GM23338 (cell line): ENCODE results near the gene CDC42BPB. TPM values are rescaled to one million over a fixed set of nuclear protein-coding genes. Genes with fewer than 3 reads are reported as not detected.

Experiments used
- ATAC-seq: fragments of 200-7000 bp; cut with Tn5 transposase; 3 replicates; pipeline ENCODE4 v1.9.1; 2020
- DNase-seq: peaks from one replicate; pipeline ENCODE4 v3.0.0-alpha.2; 2015; ENCODE audit warnings: low spot score
- H2AFZ ChIP-seq: fragments of 200-600 bp; sonication (generic); 2 replicates; pipeline ENCODE4 v1.8.0; 2016; ENCODE audit warnings: antibody characterized with exemption, mild to moderate bottlenecking, moderate library complexity
- H3F3A ChIP-seq: fragments of 200-600 bp; sonication (generic); replicated peaks from 2 replicates; pipeline ENCODE4 v1.8.0; 2017; ENCODE audit warnings: antibody characterized with exemption, mixed run types, low read depth
- H3K27ac ChIP-seq: fragments of 200-600 bp; sonication (generic); 2 replicates; pipeline ENCODE4 v1.6.1; 2016; ENCODE audit warnings: low read depth
- H3K27me3 ChIP-seq: fragments of 200-600 bp; sonication (generic); 2 replicates; pipeline ENCODE4 v1.8.0; 2016; ENCODE audit warnings: mild to moderate bottlenecking, mixed run types, moderate library complexity; ENCODE audit not compliant: insufficient read depth
- H3K36me3 ChIP-seq: fragments of 200-600 bp; sonication (generic); 2 replicates; pipeline ENCODE4 v1.8.0; 2016; ENCODE audit warnings: mild to moderate bottlenecking; ENCODE audit not compliant: insufficient read depth
- H3K4me1 ChIP-seq: fragments of 200-600 bp; sonication (generic); 2 replicates; pipeline ENCODE4 v1.8.0; 2016; ENCODE audit warnings: mild to moderate bottlenecking, moderate library complexity; ENCODE audit not compliant: insufficient read depth
- H3K4me2 ChIP-seq: fragments of 200-600 bp; sonication (generic); 2 replicates; pipeline ENCODE4 v1.7.1; 2017; ENCODE audit warnings: mixed run types
- H3K4me3 ChIP-seq: fragments of 200-600 bp; sonication (generic); 2 replicates; pipeline ENCODE4 v1.6.1; 2016; ENCODE audit warnings: mixed run types
- H3K79me2 ChIP-seq: fragments of 200-600 bp; sonication (generic); replicated peaks from 2 replicates; pipeline ENCODE4 v1.8.0; 2017; ENCODE audit warnings: mild to moderate bottlenecking; ENCODE audit not compliant: insufficient read depth
- H3K9me2 ChIP-seq: fragments of 200-600 bp; sonication (generic); 2 replicates; pipeline ENCODE4 v1.8.0; 2017; ENCODE audit not compliant: insufficient read depth
- H4K20me1 ChIP-seq: fragments of 200-600 bp; sonication (generic); replicated peaks from 2 replicates; pipeline ENCODE4 v1.8.0; 2017; ENCODE audit warnings: mild to moderate bottlenecking; ENCODE audit not compliant: insufficient read depth
- H3K27ac Mint-ChIP-seq: 2 replicates; pipeline ENCODE4 v1.8.0; 2020; ENCODE audit warnings: inconsistent platforms, mild to moderate bottlenecking, moderate library complexity, mixed read lengths
- H3K27me3 Mint-ChIP-seq: 3 replicates; pipeline ENCODE4 v1.8.0; 2022; ENCODE audit warnings: low read depth, mild to moderate bottlenecking, moderate library complexity, mixed read lengths, inconsistent platforms; ENCODE audit not compliant: insufficient read depth, poor library complexity
- H3K36me3 Mint-ChIP-seq: 3 replicates; pipeline ENCODE4 v1.8.0; 2021; ENCODE audit warnings: low read depth, mild to moderate bottlenecking, inconsistent platforms, moderate library complexity, mixed read lengths
- H3K4me1 Mint-ChIP-seq: 3 replicates; pipeline ENCODE4 v1.8.0; 2020; ENCODE audit warnings: mild to moderate bottlenecking, inconsistent platforms, mixed read lengths
- H3K4me3 Mint-ChIP-seq: 3 replicates; pipeline ENCODE4 v1.8.0; 2021; ENCODE audit warnings: moderate library complexity, mild to moderate bottlenecking, inconsistent platforms, mixed read lengths
- H3K9me3 Mint-ChIP-seq: 3 replicates; pipeline ENCODE4 v1.8.0; 2020; ENCODE audit warnings: moderate library complexity, mild to moderate bottlenecking, inconsistent platforms, mixed read lengths
- CREB1 ChIP-seq: fragments of 250-450 bp; sonication (Bioruptor Pico); IDR thresholded peaks from 2 replicates; pipeline ENCODE4 v1.5.0; 2020; ENCODE audit warnings: low read depth, mild to moderate bottlenecking, moderate library complexity
- CTCF ChIP-seq, 2 experiments: fragments of 200-600 bp in 1 of 2; sonication (generic) in 1 of 2; conservative IDR thresholded peaks; 2 replicates each; pipeline versions ENCODE4 v1.5.1 to v1.6.1; 2016 to 2017; ENCODE audit warnings: antibody characterized with exemption in 2 of 2, low read depth in 2 of 2, mild to moderate bottlenecking in 2 of 2, moderate library complexity in 1 of 2
- EZH2 ChIP-seq: fragments of 200-600 bp; sonication (generic); IDR thresholded peaks from one replicate; pipeline ENCODE4 v1.8.0; 2017; ENCODE audit warnings: antibody characterized with exemption, mild to moderate bottlenecking, low read depth; ENCODE audit not compliant: unreplicated experiment
- EZH2phosphoT487 ChIP-seq: fragments of 200-600 bp; sonication (generic); IDR thresholded peaks from one replicate; pipeline ENCODE4 v1.8.1; 2018; ENCODE audit warnings: antibody characterized with exemption; ENCODE audit not compliant: unreplicated experiment
- JUNB ChIP-seq: IDR thresholded peaks from one replicate; pipeline ENCODE4 v1.6.1; 2016; ENCODE audit warnings: antibody characterized with exemption; ENCODE audit not compliant: unreplicated experiment
- NANOG ChIP-seq: IDR thresholded peaks from 2 replicates; pipeline ENCODE4 v1.6.1; 2016; ENCODE audit warnings: antibody characterized with exemption, borderline replicate concordance
- POLR2AphosphoS5 ChIP-seq: IDR thresholded peaks from 2 replicates; pipeline ENCODE4 v1.6.1; 2016; ENCODE audit warnings: antibody characterized with exemption, low read depth
- STAT1 ChIP-seq: IDR thresholded peaks from one replicate; pipeline ENCODE4 v1.6.1; 2016; ENCODE audit warnings: antibody characterized with exemption; ENCODE audit not compliant: unreplicated experiment
- ZNF114 ChIP-seq: fragments of 250-450 bp; sonication (Bioruptor Pico); IDR thresholded peaks from 2 replicates; pipeline ENCODE4 v1.5.0; 2020; ENCODE audit warnings: mild to moderate bottlenecking, moderate library complexity
- ZNF331 ChIP-seq: fragments of 250-450 bp; sonication (Bioruptor Pico); IDR thresholded peaks from 2 replicates; pipeline ENCODE4 v1.5.0; 2020; ENCODE audit warnings: low read depth, mild to moderate bottlenecking, moderate library complexity
- ZNF462 ChIP-seq: fragments of 250-450 bp; sonication (Bioruptor Pico); IDR thresholded peaks from 2 replicates; pipeline ENCODE4 v1.5.0; 2020; ENCODE audit warnings: mild to moderate bottlenecking, moderate library complexity
- polyA plus RNA-seq: library from polyadenylated mRNA; unstranded; fragments of >200 nt; fragmentation: Nextera tagmentation; extraction: Ambion mirVana; gene quantifications from 2 replicates; pipeline ENCODE4 v1.2.1, GENCODE V29; 2016
- total RNA-seq: library from RNA; depleted of rRNA; stranded (reverse); fragments of >200 nt; shearing (Covaris generic); gene quantifications from 2 replicates; pipeline ENCODE4 v1.2.3, GENCODE V29; 2014
- TF ChIP-seq, protein P1 (sequence below): IDR thresholded peaks from one replicate; pipeline ENCODE4 v1.6.1; 2018; ENCODE audit warnings: antibody characterized with exemption; ENCODE audit not compliant: unreplicated experiment
- TF ChIP-seq, protein P2 (sequence below): IDR thresholded peaks from 2 replicates; pipeline ENCODE4 v1.6.1; 2016; ENCODE audit warnings: antibody characterized with exemption

Gene CDC42BPB
- total and polyA plus RNA-seq, 2 experiments from 2014 or later = 12.3 to 127 TPM

DNA sequence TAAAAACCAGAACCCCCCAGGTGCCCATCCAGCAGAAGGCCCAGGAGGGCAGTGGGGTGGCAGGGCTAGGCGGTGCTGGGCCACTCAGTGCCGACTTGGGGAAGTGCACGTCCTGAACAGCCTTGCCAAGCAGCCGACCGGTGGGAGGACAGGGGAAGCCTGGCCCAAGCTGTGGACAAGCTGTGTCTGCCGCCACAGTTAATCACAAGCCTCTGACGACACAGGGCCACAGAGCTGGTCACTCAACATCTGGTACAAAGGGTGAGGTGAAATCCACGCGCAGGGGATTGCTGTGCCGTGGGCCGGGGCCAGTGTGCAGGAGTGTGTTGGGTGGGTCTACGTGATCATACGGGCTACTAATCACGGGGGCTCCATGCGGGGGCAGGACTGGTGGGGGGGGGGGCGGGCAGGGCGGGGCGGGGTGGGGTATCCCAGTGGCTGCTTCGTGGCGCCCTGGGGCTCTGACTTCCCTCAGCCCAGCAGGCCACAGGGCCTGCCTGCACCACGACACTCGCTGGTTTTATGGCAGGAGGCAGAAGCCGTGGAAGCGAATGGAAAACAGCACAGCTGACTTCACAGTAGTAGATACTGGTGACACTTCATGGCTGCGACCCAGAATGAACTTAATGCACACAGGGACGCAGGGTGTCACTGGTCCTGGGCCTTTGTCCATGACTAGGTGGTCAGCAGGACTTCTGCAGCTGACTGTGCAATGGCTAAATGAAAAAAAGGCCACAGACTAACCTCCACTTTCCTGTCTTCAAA, 124.7 kb downstream of the CDC42BPB start:
- Histone ChIP-seq H2AFZ (no peak overlapping the region), H3F3A (no peaks in the 10 kb centered on the region), H3K4me2 (no peak overlapping the region), H3K36me3 (no peaks in the 10 kb centered on the region), H3K79me2 (no peaks in the 10 kb centered on the region), H3K9me2 (no peaks in the 10 kb centered on the region), H3K27ac (no peak overlapping the region), H3K4me3 (no peak overlapping the region), H4K20me1 (0 out of 2 replicates have a peak, but pooled peaks cover 4% of the 10 kb centered on the region), H3K4me1 (no peaks in the 10 kb centered on the region), H3K27me3 (peaks cover 37% of the 10 kb centered on the region)
- H3K9me3 Mint-ChIP-seq = no peaks in the 10 kb centered on the region
- ATAC-seq (no peak), DNase-seq (no peak)
- TF ChIP-seq JUNB (no peak), NANOG (no peak), EZH2 (no peak), ZNF114 (CRISPR knock-in tag) (no peak), ZNF331 (CRISPR knock-in tag) (no peak), POLR2AphosphoS5 (no peak), CTCF (conservative IDR thresholded peaks at IDR 0.05; ENCODE audit: low read depth in 2 of 2) (no peak), ZNF462 (CRISPR knock-in tag) (no peak), STAT1 (no peak), CREB1 (CRISPR knock-in tag) (no peak), EZH2phosphoT487 (no peak)
- TF ChIP-seq, protein P1, sequence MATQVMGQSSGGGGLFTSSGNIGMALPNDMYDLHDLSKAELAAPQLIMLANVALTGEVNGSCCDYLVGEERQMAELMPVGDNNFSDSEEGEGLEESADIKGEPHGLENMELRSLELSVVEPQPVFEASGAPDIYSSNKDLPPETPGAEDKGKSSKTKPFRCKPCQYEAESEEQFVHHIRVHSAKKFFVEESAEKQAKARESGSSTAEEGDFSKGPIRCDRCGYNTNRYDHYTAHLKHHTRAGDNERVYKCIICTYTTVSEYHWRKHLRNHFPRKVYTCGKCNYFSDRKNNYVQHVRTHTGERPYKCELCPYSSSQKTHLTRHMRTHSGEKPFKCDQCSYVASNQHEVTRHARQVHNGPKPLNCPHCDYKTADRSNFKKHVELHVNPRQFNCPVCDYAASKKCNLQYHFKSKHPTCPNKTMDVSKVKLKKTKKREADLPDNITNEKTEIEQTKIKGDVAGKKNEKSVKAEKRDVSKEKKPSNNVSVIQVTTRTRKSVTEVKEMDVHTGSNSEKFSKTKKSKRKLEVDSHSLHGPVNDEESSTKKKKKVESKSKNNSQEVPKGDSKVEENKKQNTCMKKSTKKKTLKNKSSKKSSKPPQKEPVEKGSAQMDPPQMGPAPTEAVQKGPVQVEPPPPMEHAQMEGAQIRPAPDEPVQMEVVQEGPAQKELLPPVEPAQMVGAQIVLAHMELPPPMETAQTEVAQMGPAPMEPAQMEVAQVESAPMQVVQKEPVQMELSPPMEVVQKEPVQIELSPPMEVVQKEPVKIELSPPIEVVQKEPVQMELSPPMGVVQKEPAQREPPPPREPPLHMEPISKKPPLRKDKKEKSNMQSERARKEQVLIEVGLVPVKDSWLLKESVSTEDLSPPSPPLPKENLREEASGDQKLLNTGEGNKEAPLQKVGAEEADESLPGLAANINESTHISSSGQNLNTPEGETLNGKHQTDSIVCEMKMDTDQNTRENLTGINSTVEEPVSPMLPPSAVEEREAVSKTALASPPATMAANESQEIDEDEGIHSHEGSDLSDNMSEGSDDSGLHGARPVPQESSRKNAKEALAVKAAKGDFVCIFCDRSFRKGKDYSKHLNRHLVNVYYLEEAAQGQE = no peak
- TF ChIP-seq, protein P2, sequence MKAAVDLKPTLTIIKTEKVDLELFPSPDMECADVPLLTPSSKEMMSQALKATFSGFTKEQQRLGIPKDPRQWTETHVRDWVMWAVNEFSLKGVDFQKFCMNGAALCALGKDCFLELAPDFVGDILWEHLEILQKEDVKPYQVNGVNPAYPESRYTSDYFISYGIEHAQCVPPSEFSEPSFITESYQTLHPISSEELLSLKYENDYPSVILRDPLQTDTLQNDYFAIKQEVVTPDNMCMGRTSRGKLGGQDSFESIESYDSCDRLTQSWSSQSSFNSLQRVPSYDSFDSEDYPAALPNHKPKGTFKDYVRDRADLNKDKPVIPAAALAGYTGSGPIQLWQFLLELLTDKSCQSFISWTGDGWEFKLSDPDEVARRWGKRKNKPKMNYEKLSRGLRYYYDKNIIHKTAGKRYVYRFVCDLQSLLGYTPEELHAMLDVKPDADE = no peak
- no peak overlapping the region; the same call in 2 of the 3 replicates for H3K4me3 Mint-ChIP-seq
- peaks cover 16% of the 10 kb centered on the region; the same call in 2 of the 3 replicates for H3K36me3 Mint-ChIP-seq
- no peaks in the 10 kb centered on the region for H3K4me1 Mint-ChIP-seq
- H3K27me3 Mint-ChIP-seq = peaks cover 39% of the 10 kb centered on the region
- H3K27ac Mint-ChIP-seq = no peak overlapping the region
